Endothelial cell of umbilical vein (primary cell): Measurements from ENCODE around the gene HSPA1B. TPM values are rescaled to one million over a fixed set of nuclear protein-coding genes. Genes with fewer than 3 reads are reported as not detected.

Experiments
- BruUV-seq: library from RNA; stranded (reverse); fragments of 400-500 nt; replicated peaks from 2 replicates; lab custom pipeline; 2021; lab: Mats Ljungman, UMichigan
- CTCF ChIA-PET: fragments of 300-600, 350-600 bp; sonication (Branson Sonifier 250); formaldehyde crosslinking; loops from one replicate; lab custom pipeline; 2021; ENCODE audit warnings: antibody characterized with exemption, inconsistent platforms; lab: Charles Lee
- POLR2A ChIA-PET: fragments of 300-600, 350-600 bp; sonication (Branson Sonifier 250); formaldehyde crosslinking; loops from one replicate; lab custom pipeline; 2021; ENCODE audit warnings: antibody characterized with exemption, inconsistent platforms; lab: Charles Lee
- DNase-seq: peaks from one replicate; pipeline ENCODE4 v3.0.0-alpha.2; 2011; ENCODE audit warnings: low read depth, low spot score
- FAIRE-seq: peaks from 2 replicates; lab custom pipeline; 2011; peaks lifted over from hg19 to GRCh38; lab: Jason Lieb, UNC
- H2AFZ ChIP-seq: 2 replicates; pipeline ENCODE4 v1.6.0; 2012; ENCODE audit warnings: low read depth, low read length, control low read depth, inconsistent platforms
- H3K27ac ChIP-seq: 2 replicates; pipeline ENCODE4 v1.5.1; 2011; ENCODE audit warnings: low read depth, mild to moderate bottlenecking, control low read depth, low read length, moderate library complexity; ENCODE audit not compliant: insufficient read depth
- H3K27me3 ChIP-seq, 2 experiments: 2 replicates each; pipeline versions ENCODE4 v1.6.0 to v1.6.1; 2011; ENCODE audit warnings: low read length in 2 of 2, mixed read lengths in 1 of 2; ENCODE audit not compliant: control insufficient read depth in 2 of 2, insufficient read depth in 2 of 2
- H3K36me3 ChIP-seq, 2 experiments: 2 replicates in 1 of 2; 3 replicates in 1 of 2; pipeline ENCODE4 v1.5.1; 2011; ENCODE audit warnings: low read length in 2 of 2, mild to moderate bottlenecking in 1 of 2, moderate library complexity in 1 of 2; ENCODE audit not compliant: control insufficient read depth in 2 of 2, insufficient read depth in 2 of 2; ENCODE audit errors: extremely low read depth in 1 of 2
- H3K4me1 ChIP-seq: 3 replicates; pipeline ENCODE4 v1.5.1; 2011; ENCODE audit warnings: mild to moderate bottlenecking, low read length; ENCODE audit not compliant: control insufficient read depth, insufficient read depth; ENCODE audit errors: extremely low read depth
- H3K4me2 ChIP-seq: 2 replicates; pipeline ENCODE4 v1.6.1; 2011; ENCODE audit warnings: low read length, control low read depth, mixed read lengths; ENCODE audit not compliant: insufficient read depth
- H3K4me3 ChIP-seq, 3 experiments: fragments of 200-600 bp in 1 of 3; sonication (generic), shearing (Covaris generic) in 1 of 3; replicated peaks in 1 of 3; 2 replicates each; pipeline ENCODE4 v1.5.1; 2011 to 2016; ENCODE audit warnings: control low read depth in 3 of 3, low read length in 3 of 3, mild to moderate bottlenecking in 2 of 3, inconsistent platforms in 1 of 3, low read depth in 1 of 3, moderate library complexity in 1 of 3; ENCODE audit not compliant: insufficient read depth in 1 of 3
- H3K79me2 ChIP-seq: 2 replicates; pipeline ENCODE4 v1.6.0; 2012; ENCODE audit warnings: low read length, inconsistent platforms; ENCODE audit not compliant: control insufficient read depth, insufficient read depth
- H3K9ac ChIP-seq: replicated peaks from 2 replicates; pipeline ENCODE3; 2011; ENCODE audit warnings: low read length, control low read depth; ENCODE audit not compliant: insufficient read depth; ENCODE audit errors: extremely low read depth
- H3K9me1 ChIP-seq: replicated peaks from 3 replicates; pipeline ENCODE4 v1.6.0; 2011; ENCODE audit warnings: mild to moderate bottlenecking, low read length; ENCODE audit not compliant: control insufficient read depth, insufficient read depth; ENCODE audit errors: extremely low read depth
- H3K9me3 ChIP-seq: replicated peaks from 2 replicates; pipeline ENCODE4 v1.5.1; 2012; ENCODE audit warnings: low read length, inconsistent platforms; ENCODE audit not compliant: control insufficient read depth, insufficient read depth
- H4K20me1 ChIP-seq: replicated peaks from 2 replicates; pipeline ENCODE3; 2011; ENCODE audit warnings: mild to moderate bottlenecking, low read length; ENCODE audit not compliant: control insufficient read depth, insufficient read depth; ENCODE audit errors: extremely low read depth
- EZH2 ChIP-seq: IDR thresholded peaks from 2 replicates; pipeline ENCODE4 v1.6.1; 2012; ENCODE audit warnings: borderline replicate concordance, low read depth, mild to moderate bottlenecking, moderate library complexity, low read length, inconsistent platforms; ENCODE audit not compliant: severe bottlenecking
- FOS ChIP-seq: IDR thresholded peaks from 2 replicates; pipeline ENCODE4 v1.6.1; 2011; ENCODE audit warnings: mild to moderate bottlenecking, low read length, moderate library complexity, borderline replicate concordance; ENCODE audit not compliant: insufficient read depth
- GATA2 ChIP-seq: IDR thresholded peaks from 2 replicates; pipeline ENCODE4 v1.7.0; 2011; ENCODE audit warnings: low read depth, mild to moderate bottlenecking, moderate library complexity, mixed read lengths, low read length; ENCODE audit not compliant: insufficient read length, insufficient read depth
- JUN ChIP-seq: IDR thresholded peaks from 2 replicates; pipeline ENCODE4 v1.6.1; 2011; ENCODE audit warnings: borderline replicate concordance, low read depth; ENCODE audit not compliant: insufficient read length, insufficient read depth
- MYC ChIP-seq: IDR thresholded peaks from one replicate; pipeline ENCODE4 v1.6.1; 2011; ENCODE audit warnings: mild to moderate bottlenecking, low read depth, low read length
- POLR2A ChIP-seq: IDR thresholded peaks from 2 replicates; pipeline ENCODE4 v1.6.1; 2012; ENCODE audit warnings: low read depth, mild to moderate bottlenecking, control low read depth, low read length
- POLR2AphosphoS5 ChIP-seq: IDR thresholded peaks from 2 replicates; pipeline ENCODE4 v1.6.1; 2012; ENCODE audit warnings: low read depth, mild to moderate bottlenecking, control low read depth, low read length, moderate library complexity; ENCODE audit not compliant: insufficient read depth
- dilution Hi-C: fragments of 300-500 bp; cut with MboI; formaldehyde crosslinking; loops from one replicate; pipeline ENCODE4 v1.15.0; 2019; ENCODE audit warnings: low sequenced_read_pairs; ENCODE audit not compliant: extremely low pct_ligation_motif_present
- intact Hi-C: fragments of 100-400 bp; cut with micrococcal nuclease; formaldehyde crosslinking; loops from one replicate; pipeline ENCODE4 v1.10.0; 2022
- polyA plus RNA-seq, 4 experiments: library from polyadenylated mRNA; depleted of rRNA in 3 of 4; stranded (reverse) in 3 of 4; unstranded in 1 of 4; fragments of >200 nt; gene quantifications; 2 replicates each; pipeline versions ENCODE4 v1.2.1 to v1.2.3, GENCODE V29; 2011 to 2012; ENCODE audit warnings: missing spikeins in 1 of 4
- total RNA-seq: library from RNA; stranded (reverse); gene quantifications from 2 replicates; pipeline ENCODE4 v1.2.3, GENCODE V29; 2021
- TF ChIP-seq, protein P1 (sequence below): IDR thresholded peaks from 2 replicates; pipeline ENCODE4 v1.6.1; 2011; ENCODE audit not compliant: insufficient read depth, insufficient read length
- TF ChIP-seq, protein P2 (sequence below), 2 donors: IDR thresholded peaks; 1 replicate in 1 of 2; 2 replicates in 1 of 2; pipeline ENCODE4 v1.5.1; 2011; ENCODE audit warnings: low read length in 2 of 2, mild to moderate bottlenecking in 2 of 2, moderate library complexity in 2 of 2, control low read depth in 1 of 2, inconsistent platforms in 1 of 2, low read depth in 1 of 2; ENCODE audit not compliant: insufficient read depth in 1 of 2; ENCODE audit errors: extremely low read depth in 1 of 2

The HSPA1B gene
- total and polyA plus RNA-seq, 2 donors (not counting 3 experiments of a cell fraction or from before 2014, with no cell fraction given): 27.1 to 54.0 TPM

DNA sequence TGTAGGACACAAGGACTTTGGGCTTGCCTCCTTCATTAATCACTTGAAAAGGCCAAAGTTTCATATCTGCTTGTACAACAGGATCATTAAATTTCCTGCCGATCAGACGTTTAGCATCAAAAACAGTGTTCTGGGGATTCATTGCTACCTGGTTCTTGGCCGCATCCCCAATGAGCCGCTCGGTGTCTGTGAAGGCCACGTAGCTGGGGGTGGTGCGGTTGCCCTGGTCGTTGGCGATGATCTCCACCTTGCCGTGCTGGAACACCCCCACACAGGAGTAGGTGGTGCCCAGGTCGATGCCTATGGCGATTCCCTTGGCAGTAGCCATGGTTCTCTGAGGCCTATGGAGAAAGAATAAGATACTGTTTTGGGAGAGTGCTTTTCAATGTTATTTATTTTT is 15.9 kb upstream of the HSPA1B start:
- H3K9ac ChIP-seq: no peak overlapping the region
- no peak overlapping the region for H2AFZ ChIP-seq
- H3K79me2 ChIP-seq: peaks cover 3% of the 10 kb centered on the region
- BruUV-seq: no TSS peak
- no peaks in the 10 kb centered on the region for H3K9me3 ChIP-seq
- no peak for TF ChIP-seq FOS
- TF ChIP-seq, protein P1, sequence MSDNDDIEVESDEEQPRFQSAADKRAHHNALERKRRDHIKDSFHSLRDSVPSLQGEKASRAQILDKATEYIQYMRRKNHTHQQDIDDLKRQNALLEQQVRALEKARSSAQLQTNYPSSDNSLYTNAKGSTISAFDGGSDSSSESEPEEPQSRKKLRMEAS: no peak
- TF ChIP-seq, protein P2, sequence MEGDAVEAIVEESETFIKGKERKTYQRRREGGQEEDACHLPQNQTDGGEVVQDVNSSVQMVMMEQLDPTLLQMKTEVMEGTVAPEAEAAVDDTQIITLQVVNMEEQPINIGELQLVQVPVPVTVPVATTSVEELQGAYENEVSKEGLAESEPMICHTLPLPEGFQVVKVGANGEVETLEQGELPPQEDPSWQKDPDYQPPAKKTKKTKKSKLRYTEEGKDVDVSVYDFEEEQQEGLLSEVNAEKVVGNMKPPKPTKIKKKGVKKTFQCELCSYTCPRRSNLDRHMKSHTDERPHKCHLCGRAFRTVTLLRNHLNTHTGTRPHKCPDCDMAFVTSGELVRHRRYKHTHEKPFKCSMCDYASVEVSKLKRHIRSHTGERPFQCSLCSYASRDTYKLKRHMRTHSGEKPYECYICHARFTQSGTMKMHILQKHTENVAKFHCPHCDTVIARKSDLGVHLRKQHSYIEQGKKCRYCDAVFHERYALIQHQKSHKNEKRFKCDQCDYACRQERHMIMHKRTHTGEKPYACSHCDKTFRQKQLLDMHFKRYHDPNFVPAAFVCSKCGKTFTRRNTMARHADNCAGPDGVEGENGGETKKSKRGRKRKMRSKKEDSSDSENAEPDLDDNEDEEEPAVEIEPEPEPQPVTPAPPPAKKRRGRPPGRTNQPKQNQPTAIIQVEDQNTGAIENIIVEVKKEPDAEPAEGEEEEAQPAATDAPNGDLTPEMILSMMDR (IDR thresholded peaks at IDR 0.05; ENCODE audit: extremely low read depth in 1 of 2, insufficient read depth in 1 of 2, low read depth in 1 of 2, low read length in 2 of 2): no peak
- TF ChIP-seq POLR2AphosphoS5: no peak
- no peak for TF ChIP-seq JUN
- no peak for TF ChIP-seq MYC
- TF ChIP-seq EZH2: no peak
- TF ChIP-seq POLR2A: no peak
- no peak for TF ChIP-seq GATA2
- ChIA-PET CTCF (interaction anchor here (1.4 kb wide), 1 partner anchor 19 kb away, joined by 4 read pairs; no protein-coding TSS in a partner anchor), POLR2A (no interaction called here)
- no peaks in the 10 kb centered on the region for H4K20me1 ChIP-seq
- H3K27me3 ChIP-seq: no peaks in the 10 kb centered on the region
- dilution Hi-C loops (no loop called here), intact Hi-C loops (no loop called here)
- H3K36me3 ChIP-seq: no peaks in the 10 kb centered on the region
- FAIRE-seq: no peak
- H3K27ac ChIP-seq: no peak overlapping the region
- peaks cover 13% of the 10 kb centered on the region for H3K4me1 ChIP-seq
- no peak overlapping the region for H3K4me3 ChIP-seq
- no peak overlapping the region for H3K4me2 ChIP-seq
- H3K9me1 ChIP-seq: no peaks in the 10 kb centered on the region
- no peak for DNase-seq
